Keratinocyte (primary cell): Measurements from ENCODE around the gene DNAI2. TPM values are rescaled to one million over a fixed set of nuclear protein-coding genes. Genes with fewer than 3 reads are reported as not detected.

Experiments
- DNase-seq: peaks from one replicate; pipeline ENCODE4 v3.0.0-alpha.2; 2011; ENCODE audit warnings: low read depth, missing footprints, low spot score
- FAIRE-seq: peaks from 2 replicates; lab custom pipeline; 2011; peaks lifted over from hg19 to GRCh38; lab: Jason Lieb, UNC
- H2AFZ ChIP-seq: 2 replicates; pipeline ENCODE4 v1.6.0; 2012; ENCODE audit warnings: low read length, control low read depth, inconsistent platforms; ENCODE audit not compliant: control insufficient read depth
- H3K27ac ChIP-seq: 2 replicates; pipeline ENCODE4 v1.5.1; 2011; ENCODE audit warnings: low read length; ENCODE audit not compliant: control insufficient read depth, insufficient read depth
- H3K27me3 ChIP-seq: 3 replicates; pipeline ENCODE4 v1.6.0; 2011; ENCODE audit warnings: low read length; ENCODE audit not compliant: control insufficient read depth, insufficient read depth; ENCODE audit errors: extremely low read depth
- H3K36me3 ChIP-seq, 2 experiments: 2 replicates in 1 of 2; 3 replicates in 1 of 2; pipeline ENCODE4 v1.5.1; 2011; ENCODE audit warnings: low read length in 2 of 2, mild to moderate bottlenecking in 1 of 2; ENCODE audit not compliant: control insufficient read depth in 2 of 2, insufficient read depth in 2 of 2; ENCODE audit errors: extremely low read depth in 1 of 2
- H3K4me1 ChIP-seq: 3 replicates; pipeline ENCODE4 v1.5.1; 2011; ENCODE audit warnings: low read length; ENCODE audit not compliant: control insufficient read depth, insufficient read depth; ENCODE audit errors: extremely low read depth
- H3K4me2 ChIP-seq: 3 replicates; pipeline ENCODE4 v1.6.0; 2011; ENCODE audit warnings: low read depth, low read length; ENCODE audit not compliant: control insufficient read depth, insufficient read depth; ENCODE audit errors: extremely low read depth
- H3K4me3 ChIP-seq, 3 experiments: fragments of 200-600 bp in 1 of 3; sonication (generic) in 1 of 3; 2 replicates in 2 of 3; 3 replicates in 1 of 3; pipeline ENCODE4 v1.5.1; 2011 to 2016; ENCODE audit warnings: low read length in 3 of 3, mild to moderate bottlenecking in 3 of 3, control low read depth in 2 of 3, inconsistent platforms in 1 of 3, low read depth in 1 of 3, mixed read lengths in 1 of 3, mixed run types in 1 of 3, moderate library complexity in 1 of 3; ENCODE audit not compliant: control insufficient read depth in 2 of 3, insufficient read depth in 2 of 3; ENCODE audit errors: extremely low read depth in 1 of 3
- H3K79me2 ChIP-seq: 2 replicates; pipeline ENCODE4 v1.6.0; 2012; ENCODE audit warnings: low read length; ENCODE audit not compliant: control insufficient read depth, insufficient read depth
- H3K9ac ChIP-seq: 3 replicates; pipeline ENCODE4 v1.6.0; 2011; ENCODE audit warnings: low read length; ENCODE audit not compliant: control insufficient read depth, insufficient read depth; ENCODE audit errors: extremely low read depth
- H3K9me1 ChIP-seq: 3 replicates; pipeline ENCODE4 v1.6.0; 2011; ENCODE audit warnings: low read length; ENCODE audit not compliant: control insufficient read depth, insufficient read depth; ENCODE audit errors: extremely low read depth
- H3K9me3 ChIP-seq: 2 replicates; pipeline ENCODE4 v1.5.1; 2012; ENCODE audit warnings: low read depth, low read length; ENCODE audit not compliant: control insufficient read depth
- H4K20me1 ChIP-seq: 3 replicates; pipeline ENCODE4 v1.6.0; 2011; ENCODE audit warnings: low read length; ENCODE audit not compliant: control insufficient read depth, insufficient read depth; ENCODE audit errors: extremely low read depth
- EZH2 ChIP-seq: IDR thresholded peaks from one replicate; pipeline ENCODE4 v1.6.1; 2012; ENCODE audit warnings: inconsistent platforms, mild to moderate bottlenecking, low read length, moderate library complexity
- dilution Hi-C: fragments of 300-500 bp; cut with MboI; formaldehyde crosslinking; loops from one replicate; pipeline ENCODE4 v1.7.0; 2020; ENCODE audit warnings: low sequenced_read_pairs; ENCODE audit not compliant: extremely low pct_ligation_motif_present
- polyA plus RNA-seq, 5 experiments: library from polyadenylated mRNA; depleted of rRNA in 3 of 5; stranded (reverse) in 3 of 5; stranded (forward) in 1 of 5; unstranded in 1 of 5; fragments of >200 nt; gene quantifications; 1 replicate in 1 of 5; 2 replicates in 3 of 5; 3 replicates in 1 of 5; pipeline versions ENCODE4 v1.2.1 to v1.2.3, GENCODE V29; 2011 to 2012; ENCODE audit warnings: missing spikeins in 2 of 5, low read depth in 1 of 5, low replicate concordance in 1 of 5
- TF ChIP-seq, protein P1 (sequence below), 3 experiments: IDR thresholded peaks in 1 of 3; conservative IDR thresholded peaks in 1 of 3; optimal IDR thresholded peaks in 1 of 3; 2 replicates in 2 of 3; 3 replicates in 1 of 3; pipeline versions ENCODE3 to v1.5.1; 2011; ENCODE audit warnings: low read length in 3 of 3, mild to moderate bottlenecking in 3 of 3, moderate library complexity in 2 of 3, control low read depth in 1 of 3, inconsistent platforms in 1 of 3; ENCODE audit not compliant: insufficient read depth in 2 of 3; ENCODE audit errors: extremely low read depth in 1 of 3

Gene DNAI2
- polyA plus RNA-seq, 1 donor (not counting 4 experiments of a cell fraction or from before 2014, with no cell fraction given): not detected

DNA sequence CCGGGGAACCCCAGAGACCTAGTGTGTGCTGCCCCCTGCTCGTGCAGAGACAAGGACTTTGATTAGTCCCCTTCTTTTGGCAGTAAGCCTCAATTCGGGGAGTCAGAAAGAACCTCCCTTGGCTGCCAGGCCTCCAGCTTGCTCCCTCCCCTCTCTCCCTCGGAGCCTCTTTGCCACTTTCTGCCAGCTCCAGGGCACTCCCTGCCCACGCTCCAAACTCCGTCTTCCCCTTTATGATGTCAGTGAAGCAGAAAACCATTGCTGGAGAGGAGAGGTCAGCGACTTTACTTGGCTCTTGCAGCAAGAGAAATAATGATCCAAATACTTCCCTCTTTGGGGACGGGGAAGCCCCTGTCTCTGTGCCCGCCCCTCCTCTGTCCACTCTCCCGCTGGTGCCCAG, 32.6 kb upstream of the DNAI2 start:
- Histone ChIP-seq H3K27me3 (peaks cover 9% of the 10 kb centered on the region), H4K20me1 (peaks cover 4% of the 10 kb centered on the region)
- dilution Hi-C loops: no loop called here

DNA sequence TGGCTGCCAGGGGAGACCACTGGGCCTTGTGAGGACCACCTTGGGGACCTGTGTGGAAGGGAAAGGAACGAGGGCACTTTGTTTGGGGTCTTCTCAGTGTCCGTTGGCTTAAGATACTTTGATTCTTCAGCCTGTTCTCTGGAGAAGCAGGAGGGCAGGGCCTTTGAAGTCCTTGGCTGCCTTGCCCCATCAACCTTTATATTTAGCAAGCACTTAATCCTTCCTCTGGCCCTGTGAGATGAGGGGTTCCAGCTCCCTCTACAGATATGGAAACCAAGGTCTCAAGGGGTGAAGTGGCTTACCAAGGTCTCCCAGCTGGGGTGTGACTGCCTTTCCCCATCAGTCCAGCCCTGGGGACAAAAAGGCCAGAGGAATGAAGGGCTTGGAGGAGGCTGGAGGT, 32.2 kb upstream of the DNAI2 start:
- H3K9ac ChIP-seq: no peak overlapping the region
- no peaks in the 10 kb centered on the region for H3K9me1 ChIP-seq
- no peak for DNase-seq
- dilution Hi-C loops: no loop called here
- no peak for FAIRE-seq
- H3K4me1 ChIP-seq: no peaks in the 10 kb centered on the region
- no peak overlapping the region for H2AFZ ChIP-seq
- no peak overlapping the region for H3K27ac ChIP-seq
- H4K20me1 ChIP-seq: peaks cover 4% of the 10 kb centered on the region
- no peaks in the 10 kb centered on the region for H3K79me2 ChIP-seq
- no peak overlapping the region for H3K4me2 ChIP-seq
- H3K4me3 ChIP-seq: no peak overlapping the region
- no peaks in the 10 kb centered on the region for H3K36me3 ChIP-seq
- H3K9me3 ChIP-seq: no peaks in the 10 kb centered on the region
- peaks cover 9% of the 10 kb centered on the region for H3K27me3 ChIP-seq
- TF ChIP-seq, protein P1, sequence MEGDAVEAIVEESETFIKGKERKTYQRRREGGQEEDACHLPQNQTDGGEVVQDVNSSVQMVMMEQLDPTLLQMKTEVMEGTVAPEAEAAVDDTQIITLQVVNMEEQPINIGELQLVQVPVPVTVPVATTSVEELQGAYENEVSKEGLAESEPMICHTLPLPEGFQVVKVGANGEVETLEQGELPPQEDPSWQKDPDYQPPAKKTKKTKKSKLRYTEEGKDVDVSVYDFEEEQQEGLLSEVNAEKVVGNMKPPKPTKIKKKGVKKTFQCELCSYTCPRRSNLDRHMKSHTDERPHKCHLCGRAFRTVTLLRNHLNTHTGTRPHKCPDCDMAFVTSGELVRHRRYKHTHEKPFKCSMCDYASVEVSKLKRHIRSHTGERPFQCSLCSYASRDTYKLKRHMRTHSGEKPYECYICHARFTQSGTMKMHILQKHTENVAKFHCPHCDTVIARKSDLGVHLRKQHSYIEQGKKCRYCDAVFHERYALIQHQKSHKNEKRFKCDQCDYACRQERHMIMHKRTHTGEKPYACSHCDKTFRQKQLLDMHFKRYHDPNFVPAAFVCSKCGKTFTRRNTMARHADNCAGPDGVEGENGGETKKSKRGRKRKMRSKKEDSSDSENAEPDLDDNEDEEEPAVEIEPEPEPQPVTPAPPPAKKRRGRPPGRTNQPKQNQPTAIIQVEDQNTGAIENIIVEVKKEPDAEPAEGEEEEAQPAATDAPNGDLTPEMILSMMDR (optimal IDR thresholded peaks at IDR 0.05 in 1 of 3, IDR thresholded peaks at IDR 0.05 in 1 of 3, conservative IDR thresholded peaks at IDR 0.05 in 1 of 3; ENCODE audit: extremely low read depth in 1 of 3, insufficient read depth in 2 of 3, low read length in 3 of 3): no peak
- TF ChIP-seq EZH2: no peak

More for the DNA sequence above, 32.6 kb upstream of the DNAI2 start:
- Histone ChIP-seq H3K9me1 (no peaks in the 10 kb centered on the region), H3K4me2 (no peak overlapping the region), H3K36me3 (no peaks in the 10 kb centered on the region), H3K4me3 (no peak overlapping the region), H3K27ac (no peak overlapping the region), H3K79me2 (no peaks in the 10 kb centered on the region), H3K9ac (no peak overlapping the region), H3K4me1 (no peaks in the 10 kb centered on the region), H2AFZ (no peak overlapping the region), H3K9me3 (no peaks in the 10 kb centered on the region)
- DNase-seq (no peak), FAIRE-seq (no peak)
- TF ChIP-seq, protein P1 (optimal IDR thresholded peaks at IDR 0.05 in 1 of 3, IDR thresholded peaks at IDR 0.05 in 1 of 3, conservative IDR thresholded peaks at IDR 0.05 in 1 of 3; ENCODE audit: extremely low read depth in 1 of 3, insufficient read depth in 2 of 3, low read length in 3 of 3): no peak
- no peak for TF ChIP-seq EZH2
